ENCODE data around the gene ARL6IP4. TPM values are rescaled to one million over a fixed set of nuclear protein-coding genes. Genes with fewer than 3 reads are reported as not detected.

Gene ARL6IP4
- total RNA-seq, 2 donors from 2014 or later, result 232 to 257 TPM

DNA sequence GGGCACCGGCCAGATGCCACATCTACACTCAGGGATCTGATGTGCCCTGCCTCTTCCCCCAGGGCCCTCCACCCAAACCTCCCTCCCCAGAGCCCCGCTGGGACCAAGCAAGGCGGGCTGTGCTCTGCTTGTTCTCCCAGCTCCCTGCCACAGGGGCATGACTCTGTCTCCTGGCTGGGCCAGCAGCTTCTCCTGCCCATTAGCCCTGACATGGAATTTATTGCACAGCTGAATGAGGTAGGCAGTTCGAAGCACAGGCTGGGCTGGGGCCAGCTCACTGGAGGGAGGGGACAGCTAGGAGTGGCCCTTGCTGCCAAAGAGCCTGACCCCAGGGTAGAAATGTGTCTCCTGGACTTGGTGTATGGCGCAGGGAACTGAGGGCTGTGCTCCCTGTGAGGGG, 42.4 kb downstream of the ARL6IP4 start:
- no peak for DNase-seq (ENCODE audit: low spot score)
- no peaks in the 10 kb centered on the region for H3K9me3 ChIP-seq
- intact Hi-C loops (cut with DNase I), result no loop called here
- WGBS, result 88% methylated on average over 5 of the region's 5 CpGs
- no peak overlapping the region for H3K27ac ChIP-seq
- H3K27me3 ChIP-seq (replicated peaks; ENCODE audit: insufficient read depth), result no peaks in the 10 kb centered on the region
- H3K36me3 ChIP-seq, result peaks cover 0 to 1% of the 10 kb centered on the region in 2 donors
- H3K4me3 ChIP-seq, result no peak overlapping the region
- no peak for TF ChIP-seq CTCF (IDR thresholded peaks at IDR 0.05)
- no peak for TF ChIP-seq POLR2A (IDR thresholded peaks at IDR 0.05)
- no peak for TF ChIP-seq POLR2AphosphoS5 (IDR thresholded peaks at IDR 0.05)
- no peaks in the 10 kb centered on the region for H3K4me1 ChIP-seq (replicated peaks)

GRCh38 chr12:123024819-123025391, 44.4 kb downstream of the ARL6IP4 start:
- WGBS, result 65% methylated on average over 9 of the region's 9 CpGs
- Histone ChIP-seq H3K4me1 (replicated peaks) (no peaks in the 10 kb centered on the region), H3K9me3 (no peaks in the 10 kb centered on the region), H3K36me3 (peaks cover 0 to 5% of the 10 kb centered on the region in 2 donors), H3K4me3 (no peak overlapping the region), H3K27me3 (replicated peaks; ENCODE audit: insufficient read depth) (no peaks in the 10 kb centered on the region), H3K27ac (no peak overlapping the region)
- TF ChIP-seq CTCF (IDR thresholded peaks at IDR 0.05), result no peak
- no peak for TF ChIP-seq POLR2A (IDR thresholded peaks at IDR 0.05)
- no peak for TF ChIP-seq POLR2AphosphoS5 (IDR thresholded peaks at IDR 0.05)
- intact Hi-C loops (cut with DNase I), result no loop called here
- no peak for DNase-seq (ENCODE audit: low spot score)

DNA sequence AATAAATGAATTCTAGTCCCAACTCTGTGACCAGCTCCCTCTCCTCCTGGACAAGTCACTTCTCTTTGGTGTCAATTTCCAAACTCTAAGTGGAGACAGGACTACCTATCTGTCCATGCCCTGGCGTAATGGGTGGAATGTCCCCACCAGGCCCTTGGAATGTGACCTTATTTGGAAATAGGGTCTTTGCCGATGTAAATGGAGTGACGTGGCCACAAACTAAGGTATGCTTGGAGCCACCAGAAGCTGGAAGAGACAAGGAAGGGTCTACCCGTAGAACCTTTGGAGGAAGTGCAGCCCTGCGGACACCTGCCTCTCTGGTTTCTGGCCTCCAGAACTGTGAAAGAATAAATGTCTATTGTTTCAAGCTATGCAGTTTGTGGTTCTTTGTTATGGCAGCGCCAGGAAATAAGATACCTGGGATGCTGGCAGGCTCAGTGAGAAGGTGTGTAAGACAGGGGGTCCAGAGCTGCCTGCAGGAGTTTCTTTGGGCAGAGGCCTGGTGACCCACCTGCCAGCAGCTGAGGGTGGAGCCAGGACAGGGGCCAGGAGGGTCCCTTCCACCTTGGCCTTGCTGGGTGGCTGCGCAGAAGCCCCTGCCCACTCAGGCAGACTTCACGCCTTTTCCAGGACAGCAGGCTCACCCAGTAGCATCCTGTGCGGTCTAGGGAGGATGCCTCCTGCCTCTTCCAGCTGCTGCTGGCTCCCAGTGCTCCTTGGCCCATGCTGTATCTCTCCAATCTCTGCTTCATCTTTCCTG, 45.8 kb downstream of the ARL6IP4 start:
- TF ChIP-seq CTCF (IDR thresholded peaks at IDR 0.05) (no peak), POLR2AphosphoS5 (IDR thresholded peaks at IDR 0.05) (no peak), POLR2A (IDR thresholded peaks at IDR 0.05) (no peak)
- no peaks in the 10 kb centered on the region for H3K9me3 ChIP-seq
- no peak overlapping the region for H3K27ac ChIP-seq
- no peak for DNase-seq (ENCODE audit: low spot score)
- H3K27me3 ChIP-seq (replicated peaks; ENCODE audit: insufficient read depth), result no peaks in the 10 kb centered on the region
- no peak overlapping the region for H3K4me3 ChIP-seq
- intact Hi-C loops (cut with DNase I), result no loop called here
- H3K4me1 ChIP-seq (replicated peaks), result no peaks in the 10 kb centered on the region
- WGBS, result 81% methylated on average over 9 of the region's 9 CpGs
- peaks cover 0 to 5% of the 10 kb centered on the region in 2 donors for H3K36me3 ChIP-seq

GRCh38 chr12:123027726-123028445, 47.4 kb downstream of the ARL6IP4 start:
- H3K27me3 ChIP-seq (replicated peaks; ENCODE audit: insufficient read depth), result no peaks in the 10 kb centered on the region
- peaks cover 0 to 5% of the 10 kb centered on the region in 2 donors for H3K36me3 ChIP-seq
- H3K4me3 ChIP-seq, result no peak overlapping the region
- H3K9me3 ChIP-seq, result no peaks in the 10 kb centered on the region
- intact Hi-C loops (cut with DNase I), result no loop called here
- 78% methylated on average over 19 of the region's 19 CpGs for WGBS
- no peaks in the 10 kb centered on the region for H3K4me1 ChIP-seq (replicated peaks)
- H3K27ac ChIP-seq, result no peak overlapping the region
- TF ChIP-seq POLR2AphosphoS5 (IDR thresholded peaks at IDR 0.05) (no peak), POLR2A (IDR thresholded peaks at IDR 0.05) (no peak), CTCF (IDR thresholded peaks at IDR 0.05) (no peak)
- DNase-seq (ENCODE audit: low spot score), result no peak
